Muscle layer of duodenum (tissue), 2 donors: ENCODE data around the gene CWF19L1.
A peak's percentile ranks its signal among the peaks of the same experiment; 100 is the strongest.
"Not testable (repeated sequence)": the region's sequence is repeated elsewhere in the genome, so short reads cannot be mapped to it uniquely, and the experiment has no call there.

ENCODE experiments used
- H3K27ac ChIP-seq: one replicate; pipeline ENCODE4 v1.7.0; 2013; ENCODE audit warnings: mild to moderate bottlenecking, low read length
- H3K27me3 ChIP-seq: one replicate; pipeline ENCODE4 v1.7.0; 2013; ENCODE audit warnings: low read depth, mild to moderate bottlenecking, control low read depth, low read length
- H3K36me3 ChIP-seq, 2 donors: one replicate each; pipeline ENCODE4 v1.7.0; 2013; ENCODE audit warnings: low read length in 2 of 2, control low read depth in 1 of 2, mild to moderate bottlenecking in 1 of 2; ENCODE audit not compliant: insufficient read depth in 2 of 2, control insufficient read depth in 1 of 2
- H3K4me1 ChIP-seq, 2 donors: one replicate each; pipeline ENCODE4 v1.7.0; 2013; ENCODE audit warnings: low read length in 2 of 2, mild to moderate bottlenecking in 2 of 2, control low read depth in 1 of 2, moderate library complexity in 1 of 2; ENCODE audit not compliant: insufficient read depth in 2 of 2, control insufficient read depth in 1 of 2
- H3K4me3 ChIP-seq, 2 donors: one replicate each; pipeline ENCODE4 v1.7.0; 2013; ENCODE audit warnings: low read length in 2 of 2, low read depth in 1 of 2, mild to moderate bottlenecking in 1 of 2
- H3K9me3 ChIP-seq, 2 donors: one replicate each; pipeline ENCODE4 v1.7.0; 2013; ENCODE audit warnings: low read length in 2 of 2, control low read depth in 1 of 2, mild to moderate bottlenecking in 1 of 2; ENCODE audit not compliant: control insufficient read depth in 1 of 2
- donor health status: healthy.

CWF19L1 gene

GRCh38 chr10:100267239-100268104 is at the start of gene CWF19L1:
CWF19L1 (minus strand) TSS chr10:100267638; CDS start chr10:100267593, 45 bp downstream.
- no peaks in the 10 kb centered on the region for H3K27me3 ChIP-seq
- peak within 1 kb of the TSS; percentile 93 for H3K27ac ChIP-seq
- H3K36me3 ChIP-seq, result peaks cover 0 to 3% of the 10 kb centered on the region in 2 donors
- H3K9me3 ChIP-seq, result no peaks in the 10 kb centered on the region
- H3K4me3 ChIP-seq, result peak within 1 kb of the TSS; percentile 97 to 100
- H3K4me1 ChIP-seq, result peaks cover 0 to 19% of the 10 kb centered on the region in 2 donors

GRCh38 chr10:100315615-100316014 is 48.2 kb upstream of the CWF19L1 start:
- Histone ChIP-seq H3K36me3 (no peaks in the 10 kb centered on the region), H3K27me3 (peaks cover 3% of the 10 kb centered on the region), H3K4me3 (no peak overlapping the region), H3K9me3 (no peaks in the 10 kb centered on the region), H3K4me1 (peaks cover 0 to 3% of the 10 kb centered on the region in 2 donors), H3K27ac (no peak overlapping the region)

DNA sequence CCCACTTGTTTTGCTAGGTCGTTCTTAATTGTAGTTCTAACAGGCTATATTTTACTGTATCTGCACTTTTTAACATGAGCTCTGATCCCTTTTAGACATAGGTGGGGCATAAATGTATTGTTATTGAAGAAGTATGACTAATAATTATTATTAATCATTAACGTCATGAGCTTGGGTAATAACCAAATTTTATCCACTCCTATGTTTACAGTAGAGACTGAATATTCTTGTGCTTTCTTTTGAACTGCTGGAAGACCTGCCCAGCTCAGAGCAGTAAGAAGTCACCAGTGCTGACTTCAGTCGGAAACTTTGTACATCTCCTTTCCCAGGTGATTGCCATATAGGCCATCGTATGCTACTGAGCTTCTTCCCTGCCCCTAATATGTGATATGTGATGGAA is 43.9 kb upstream of the CWF19L1 start:
- H3K27me3 ChIP-seq, result no peaks in the 10 kb centered on the region
- H3K4me3 ChIP-seq, result no peak overlapping the region
- no peaks in the 10 kb centered on the region for H3K36me3 ChIP-seq
- H3K9me3 ChIP-seq, result no peaks in the 10 kb centered on the region
- H3K4me1 ChIP-seq, result peaks cover 0 to 3% of the 10 kb centered on the region in 2 donors
- H3K27ac ChIP-seq, result no peak overlapping the region

DNA sequence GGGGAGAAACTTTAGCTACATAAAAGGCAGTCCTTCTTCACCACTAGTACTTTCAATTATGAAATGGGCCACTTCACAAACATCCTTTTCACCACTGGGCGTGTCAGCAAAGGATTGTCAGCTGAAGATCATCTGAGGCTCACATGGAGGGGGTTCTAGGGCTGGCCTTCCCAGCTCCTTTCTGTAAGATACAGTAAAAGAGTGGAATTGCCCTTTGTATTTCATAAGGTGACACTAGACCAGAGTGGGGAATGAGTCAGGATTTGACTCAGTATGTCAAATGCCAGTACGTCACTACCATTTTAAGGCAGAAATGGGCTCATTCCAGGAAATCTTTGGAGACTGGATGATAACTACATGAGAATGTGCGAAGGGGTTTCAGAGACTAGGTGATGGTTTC is 40.2 kb upstream of the CWF19L1 start:
- Histone ChIP-seq H3K36me3 (no peaks in the 10 kb centered on the region), H3K9me3 (no peaks in the 10 kb centered on the region), H3K4me3 (no peak overlapping the region), H3K27ac (no peak overlapping the region), H3K27me3 (no peaks in the 10 kb centered on the region), H3K4me1 (peaks cover 3% of the 10 kb centered on the region in 2 donors)

- no peaks in the 10 kb centered on the region for H3K9me3 ChIP-seq
- H3K4me1 ChIP-seq, result peaks cover 2 to 3% of the 10 kb centered on the region in 2 donors
- H3K27ac ChIP-seq, result no peak overlapping the region
- H3K4me3 ChIP-seq, result no peak overlapping the region
- no peaks in the 10 kb centered on the region for H3K27me3 ChIP-seq
- no peaks in the 10 kb centered on the region for H3K36me3 ChIP-seq
Observed at GRCh38 chr10:100306861-100307260, 39.4 kb upstream of the CWF19L1 start.

DNA sequence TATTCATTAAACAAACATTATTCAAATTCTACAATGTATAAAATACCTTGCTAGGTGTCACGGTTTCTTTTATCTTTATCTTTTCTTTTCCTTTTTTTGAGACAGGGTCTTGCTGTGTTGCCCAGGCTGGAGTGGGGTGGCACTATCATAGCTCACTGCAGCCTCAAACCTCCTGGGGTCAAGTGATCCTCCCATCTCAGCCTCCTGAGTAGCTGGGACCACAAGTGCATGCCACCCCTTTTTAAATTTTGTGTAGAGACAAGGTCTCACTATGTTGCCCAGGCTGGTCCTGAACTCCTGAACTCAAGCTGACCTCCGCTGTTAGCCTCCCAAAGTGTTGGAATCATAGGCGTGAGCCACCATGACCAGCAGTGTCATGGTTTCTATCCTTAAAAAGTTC is 37.0 kb upstream of the CWF19L1 start:
- peaks cover 0 to 3% of the 10 kb centered on the region in 2 donors for H3K4me1 ChIP-seq
- H3K4me3 ChIP-seq, result no peak overlapping the region
- H3K9me3 ChIP-seq, result no peaks in the 10 kb centered on the region
- no peak overlapping the region for H3K27ac ChIP-seq
- H3K36me3 ChIP-seq, result no peaks in the 10 kb centered on the region
- H3K27me3 ChIP-seq, result no peaks in the 10 kb centered on the region

- H3K27ac ChIP-seq, result no peak overlapping the region
- no peaks in the 10 kb centered on the region for H3K9me3 ChIP-seq
- no peaks in the 10 kb centered on the region for H3K27me3 ChIP-seq
- H3K4me3 ChIP-seq, result no peak overlapping the region
- H3K4me1 ChIP-seq, result peaks cover 0 to 3% of the 10 kb centered on the region in 2 donors
- H3K36me3 ChIP-seq, result no peaks in the 10 kb centered on the region
Observed at GRCh38 chr10:100303724-100304319, 36.4 kb upstream of the CWF19L1 start.

DNA sequence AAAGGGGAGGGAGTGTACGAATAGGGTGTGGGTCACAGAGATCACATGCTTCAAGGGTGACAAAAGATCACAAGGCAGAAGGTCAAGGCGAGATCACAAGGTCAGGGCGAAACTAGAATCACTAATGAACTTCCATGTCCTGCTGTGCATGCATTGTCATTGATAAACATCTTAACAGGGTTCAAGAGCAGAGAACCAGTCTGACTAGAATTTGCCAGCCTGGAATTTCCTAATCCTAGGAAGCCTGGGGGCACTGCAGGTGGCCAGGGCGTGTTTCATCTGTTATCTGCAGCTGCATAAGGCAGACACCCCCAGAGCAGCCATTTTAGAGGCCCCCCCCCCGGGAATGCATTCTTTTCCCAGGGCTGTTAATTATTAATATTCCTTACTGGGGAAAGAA is 33.7 kb upstream of the CWF19L1 start:
- H3K9me3 ChIP-seq, H3K27me3 ChIP-seq, H3K27ac ChIP-seq, H3K4me3 ChIP-seq, H3K4me1 ChIP-seq, H3K36me3 ChIP-seq: not testable (repeated sequence)

GRCh38 chr10:100297242-100297641 is 29.8 kb upstream of the CWF19L1 start:
- Histone ChIP-seq H3K27ac (no peak overlapping the region), H3K36me3 (no peaks in the 10 kb centered on the region), H3K27me3 (peaks cover 5% of the 10 kb centered on the region), H3K9me3 (no peaks in the 10 kb centered on the region), H3K4me1 (no peaks in the 10 kb centered on the region), H3K4me3 (no peak overlapping the region)

GRCh38 chr10:100293066-100293465 is 25.6 kb upstream of the CWF19L1 start:
- no peaks in the 10 kb centered on the region for H3K36me3 ChIP-seq
- H3K27ac ChIP-seq, result no peak overlapping the region
- H3K9me3 ChIP-seq, result no peaks in the 10 kb centered on the region
- H3K4me3 ChIP-seq, result no peak overlapping the region
- no peaks in the 10 kb centered on the region for H3K4me1 ChIP-seq
- peaks cover 5% of the 10 kb centered on the region for H3K27me3 ChIP-seq

DNA sequence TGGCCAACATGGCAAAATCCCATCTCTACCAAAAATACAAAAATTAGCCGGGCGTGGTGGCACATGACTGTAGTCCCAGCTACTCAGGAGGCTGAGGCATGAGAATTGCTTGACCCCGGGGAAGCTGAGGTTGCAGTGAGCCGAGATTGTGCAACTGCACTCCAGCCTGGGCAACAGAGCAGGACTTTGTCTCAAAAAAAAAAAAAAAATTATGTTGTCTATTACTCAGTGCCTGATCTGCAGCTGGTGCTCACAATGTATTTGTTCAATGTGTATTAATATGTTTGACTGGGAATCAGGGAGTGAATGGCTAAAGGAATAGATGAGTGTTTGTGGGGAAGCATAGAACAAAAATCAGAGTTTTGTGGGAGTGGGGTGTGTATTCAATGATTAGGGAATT is 24.9 kb upstream of the CWF19L1 start:
- not testable (repeated sequence) for H3K27ac ChIP-seq, H3K27me3 ChIP-seq, H3K9me3 ChIP-seq, H3K4me3 ChIP-seq, H3K4me1 ChIP-seq, H3K36me3 ChIP-seq
